Upper lobe of left lung (tissue), 6 donors: Measurements from ENCODE around the gene ARHGAP42. TPM values are rescaled to one million over a fixed set of nuclear protein-coding genes. Genes with fewer than 3 reads are reported as not detected.

Source experiments
- ATAC-seq, 2 donors: fragments of 200-7000 bp; cut with Tn5 transposase; one replicate each; pipeline ENCODE4 v1.9.1; 2022; ENCODE audit warnings: mild to moderate bottlenecking in 2 of 2, moderate library complexity in 2 of 2; ENCODE audit not compliant: low FRiP score in 2 of 2
- DNase-seq, 2 donors: peaks; one replicate each; pipeline ENCODE4 v3.0.0-alpha.2; 2019 to 2020
- H3K27ac ChIP-seq, 4 donors: fragments of 200-600 bp; sonication (generic); one replicate each; pipeline ENCODE4 v1.5.1; 2016 to 2019
- H3K27me3 ChIP-seq, 4 donors: fragments of 200-600 bp; sonication (generic); one replicate each; pipeline ENCODE4 v1.5.1; 2017 to 2019
- H3K36me3 ChIP-seq, 4 donors: fragments of 200-600 bp; sonication (generic); one replicate each; pipeline ENCODE4 v1.5.1; 2016 to 2019
- H3K4me1 ChIP-seq, 4 donors: fragments of 200-600 bp; sonication (generic); one replicate each; pipeline ENCODE4 v1.5.1; 2018 to 2019
- H3K4me3 ChIP-seq, 4 donors: fragments of 200-600 bp; sonication (generic); one replicate each; pipeline ENCODE4 v1.5.1; 2017 to 2019; ENCODE audit warnings: mild to moderate bottlenecking in 2 of 4, moderate library complexity in 1 of 4
- H3K9me3 ChIP-seq, 4 donors: fragments of 200-600 bp; sonication (generic); one replicate each; pipeline ENCODE4 v1.5.1; 2018 to 2019
- CTCF ChIP-seq, 6 experiments: fragments of 450-650 bp in 4 of 6; fragments of 200-600 bp in 2 of 6; sonication (generic) in 2 of 6; IDR thresholded peaks; one replicate each; pipeline ENCODE4 v1.5.1; 2016 to 2019; ENCODE audit warnings: antibody characterized with exemption in 6 of 6
- EP300 ChIP-seq, 4 donors: sonication (generic); formaldehyde crosslinking; IDR thresholded peaks; one replicate each; pipeline ENCODE4 v1.5.1; 2017; ENCODE audit warnings: antibody characterized with exemption in 4 of 4, control low read depth in 2 of 4
- POLR2A ChIP-seq, 4 donors: fragments of 450-650 bp; IDR thresholded peaks; one replicate each; pipeline ENCODE4 v1.5.1; 2016 to 2017; ENCODE audit warnings: antibody characterized with exemption in 4 of 4, mild to moderate bottlenecking in 2 of 4
- POLR2AphosphoS5 ChIP-seq, 2 donors: sonication (generic); formaldehyde crosslinking; IDR thresholded peaks; one replicate each; pipeline ENCODE4 v1.5.1; 2017; ENCODE audit warnings: antibody characterized with exemption in 2 of 2
- WGBS, 2 donors: methylation state at CpG; one replicate each; pipeline ENCODE4 v1.1.5; 2017 to 2018; 5-methylcytosine and 5-hydroxymethylcytosine counted together
- total RNA-seq, 6 donors: library from RNA; depleted of rRNA in 4 of 6; stranded (reverse); fragments of >200 nt in 4 of 6; gene quantifications; one replicate each; pipeline versions ENCODE4 v1.1.0 to v1.2.1, GENCODE V29; 2016 to 2021
- donor health status: DM: no; HTN: no; CAD: no; lungs with moderate emphysema.
- donor health status: DM: no; HTN: yes; CAD: no; lungs with severe emphysema.

The ARHGAP42 gene
- total RNA-seq, 6 donors from 2014 or later, result 8.7 to 44.9 (median 23.6) TPM

- Histone ChIP-seq H3K36me3 (no peaks in the 10 kb centered on the region), H3K9me3 (no peaks in the 10 kb centered on the region), H3K27me3 (no peaks in the 10 kb centered on the region), H3K27ac (no peak overlapping the region), H3K4me1 (no peaks in the 10 kb centered on the region), H3K4me3 (no peak overlapping the region)
- WGBS, 2 donors, result 92% methylated on average over 3 of the region's 3 CpGs
- ATAC-seq (no peak), DNase-seq (no peak)
- no peak for TF ChIP-seq POLR2AphosphoS5 (IDR thresholded peaks at IDR 0.05)
- TF ChIP-seq EP300 (IDR thresholded peaks at IDR 0.05), result no peak
- no peak for TF ChIP-seq CTCF (IDR thresholded peaks at IDR 0.05)
- TF ChIP-seq POLR2A (IDR thresholded peaks at IDR 0.05), result no peak
Measured at GRCh38 chr11:100801225-100801999, 114.3 kb downstream of the ARHGAP42 start.

DNA sequence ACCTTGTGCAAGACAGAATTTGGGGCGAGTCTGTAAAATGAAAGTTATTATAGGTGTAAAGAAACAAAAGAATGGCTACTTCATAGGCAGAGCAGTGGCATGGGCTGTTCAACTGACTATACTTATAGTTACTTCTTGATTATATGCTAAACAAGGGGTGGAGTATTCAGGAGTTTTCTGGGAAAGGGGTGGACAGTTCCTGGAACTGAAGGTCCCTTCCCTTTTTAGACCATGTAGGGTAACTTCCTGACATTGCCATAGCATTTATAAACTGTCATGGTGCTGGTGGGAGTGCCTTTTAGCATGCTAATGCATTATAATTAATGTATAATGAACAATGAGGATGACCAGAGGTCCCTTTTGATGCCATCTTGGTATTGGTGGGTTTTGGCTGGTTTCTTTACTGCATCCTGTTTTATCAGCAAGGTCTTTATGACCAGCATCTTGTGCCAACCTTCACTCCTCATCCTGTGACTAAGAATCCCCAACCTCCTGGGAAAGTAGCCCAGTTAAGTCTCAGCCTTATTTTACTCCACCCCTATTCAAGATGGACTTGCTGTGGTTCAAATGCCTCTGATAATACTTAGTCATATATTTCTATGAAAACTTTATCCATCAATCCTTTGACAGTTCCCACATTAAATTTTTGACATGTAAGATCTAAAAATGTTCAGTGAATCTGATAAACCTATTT, 118.6 kb downstream of the ARHGAP42 start:
- Histone ChIP-seq H3K9me3 (no peaks in the 10 kb centered on the region), H3K4me3 (no peak overlapping the region), H3K4me1 (no peaks in the 10 kb centered on the region), H3K27ac (no peak overlapping the region), H3K36me3 (no peaks in the 10 kb centered on the region), H3K27me3 (no peaks in the 10 kb centered on the region)
- ATAC-seq (no peak), DNase-seq (no peak)
- WGBS, 2 donors, result 87 to 94% methylated on average over 1 of the region's 1 CpG
- no peak for TF ChIP-seq POLR2A (IDR thresholded peaks at IDR 0.05)
- TF ChIP-seq EP300 (IDR thresholded peaks at IDR 0.05), result no peak
- TF ChIP-seq CTCF (IDR thresholded peaks at IDR 0.05), result no peak
- TF ChIP-seq POLR2AphosphoS5 (IDR thresholded peaks at IDR 0.05), result no peak

GRCh38 chr11:100806296-100806695, 119.2 kb downstream of the ARHGAP42 start:
- H3K27me3 ChIP-seq, result no peaks in the 10 kb centered on the region
- DNase-seq, result no peak
- no peak for TF ChIP-seq POLR2AphosphoS5 (IDR thresholded peaks at IDR 0.05)
- no peak for TF ChIP-seq EP300 (IDR thresholded peaks at IDR 0.05)
- no peak for TF ChIP-seq POLR2A (IDR thresholded peaks at IDR 0.05)
- TF ChIP-seq CTCF (IDR thresholded peaks at IDR 0.05), result no peak
- ATAC-seq, result no peak
- no peaks in the 10 kb centered on the region for H3K9me3 ChIP-seq
- no peak overlapping the region for H3K27ac ChIP-seq
- WGBS, 2 donors, result 94 to 97% methylated on average over 5 of the region's 5 CpGs
- no peak overlapping the region for H3K4me3 ChIP-seq
- no peaks in the 10 kb centered on the region for H3K36me3 ChIP-seq
- no peaks in the 10 kb centered on the region for H3K4me1 ChIP-seq

DNA sequence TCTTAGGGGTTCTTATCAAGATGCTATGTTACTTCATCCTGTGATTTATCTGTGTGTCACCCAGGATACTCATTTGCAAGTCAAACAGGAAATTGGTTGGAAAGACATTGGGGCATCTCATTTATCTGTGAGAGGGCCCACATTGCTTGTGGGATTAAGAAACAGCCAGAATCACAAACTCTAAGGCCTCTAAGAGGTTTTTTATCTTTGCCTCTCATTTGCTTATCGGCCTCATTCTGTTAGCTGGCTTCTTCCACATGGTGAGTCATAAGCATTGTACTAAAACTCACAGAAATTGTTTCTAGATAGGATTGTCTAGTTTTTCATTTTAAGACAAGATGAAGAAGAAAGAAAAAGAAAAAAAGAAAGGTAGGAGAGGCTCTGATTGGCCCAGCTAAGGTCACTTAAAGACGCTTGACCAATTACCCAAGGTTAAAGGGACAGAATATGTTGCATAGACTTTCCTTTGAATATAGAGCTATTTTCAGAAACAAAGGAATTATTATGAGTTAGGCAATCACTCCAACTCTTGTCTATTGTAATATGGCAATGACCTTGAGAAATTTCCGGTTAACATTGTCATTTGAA, 121.9 kb downstream of the ARHGAP42 start:
- H3K27ac ChIP-seq, result no peak overlapping the region
- TF ChIP-seq CTCF (IDR thresholded peaks at IDR 0.05), result no peak
- H3K4me1 ChIP-seq, result no peaks in the 10 kb centered on the region
- ATAC-seq (peak in 1 of 2 donors; percentile 40), DNase-seq (no peak)
- H3K4me3 ChIP-seq, result no peak overlapping the region
- H3K9me3 ChIP-seq, result no peaks in the 10 kb centered on the region
- WGBS, 2 donors, result 66 to 69% methylated on average over 3 of the region's 3 CpGs
- no peaks in the 10 kb centered on the region for H3K27me3 ChIP-seq
- no peaks in the 10 kb centered on the region for H3K36me3 ChIP-seq
